IPS DF 4.7 (cell line): Measurements from ENCODE around the gene LHFPL6.
"Not testable (repeated sequence)": the region's sequence is repeated elsewhere in the genome, so short reads cannot be mapped to it uniquely, and the experiment has no call there.

ENCODE experiments used
- DNase-seq: peaks from one replicate; pipeline ENCODE4 v3.0.0-alpha.2; 2013; ENCODE audit warnings: low spot score; ENCODE audit errors: extremely low read depth

Gene LHFPL6

GRCh38 chr13:39353988-39354387, 249.0 kb downstream of the LHFPL6 start:
- no peak for DNase-seq

- DNase-seq, result no peak
Observed at GRCh38 chr13:39350461-39350881, 252.5 kb downstream of the LHFPL6 start.

GRCh38 chr13:39349391-39349960, 253.5 kb downstream of the LHFPL6 start:
- no peak for DNase-seq

- DNase-seq, result peak; percentile 69
Observed at GRCh38 chr13:39347926-39348901, 254.8 kb downstream of the LHFPL6 start.

GRCh38 chr13:39345982-39346381, 257.0 kb downstream of the LHFPL6 start:
- DNase-seq, result no peak

GRCh38 chr13:39341251-39341650, 261.7 kb downstream of the LHFPL6 start:
- DNase-seq, result no peak

- DNase-seq, result not testable (repeated sequence)
Observed at GRCh38 chr13:39338114-39338513, 264.9 kb downstream of the LHFPL6 start.

- DNase-seq, result no peak
Observed at GRCh38 chr13:39336937-39337336, 266.1 kb downstream of the LHFPL6 start.

GRCh38 chr13:39336207-39336606, 266.8 kb downstream of the LHFPL6 start:
- DNase-seq, result no peak

- no peak for DNase-seq
Observed at GRCh38 chr13:39335721-39336120, 267.3 kb downstream of the LHFPL6 start.

- DNase-seq, result no peak
Observed at GRCh38 chr13:39330504-39330903, 272.5 kb downstream of the LHFPL6 start.

GRCh38 chr13:39329182-39329639, 273.8 kb downstream of the LHFPL6 start:
- peak; percentile 62 for DNase-seq

GRCh38 chr13:39327172-39327479, 275.9 kb downstream of the LHFPL6 start:
- no peak for DNase-seq

GRCh38 chr13:39326469-39327171, 276.4 kb downstream of the LHFPL6 start:
- no peak for DNase-seq

GRCh38 chr13:39324806-39325311, 278.1 kb downstream of the LHFPL6 start:
- DNase-seq, result no peak

- no peak for DNase-seq
Observed at GRCh38 chr13:39322836-39323585, 280.0 kb downstream of the LHFPL6 start.

- no peak for DNase-seq
Observed at GRCh38 chr13:39321574-39321973, 281.4 kb downstream of the LHFPL6 start.

GRCh38 chr13:39318161-39318560, 284.8 kb downstream of the LHFPL6 start:
- no peak for DNase-seq

GRCh38 chr13:39317291-39317690, 285.7 kb downstream of the LHFPL6 start:
- DNase-seq, result no peak

- DNase-seq, result no peak
Observed at GRCh38 chr13:39315796-39316195, 287.2 kb downstream of the LHFPL6 start.

- DNase-seq, result no peak
Observed at GRCh38 chr13:39313721-39314120, 289.3 kb downstream of the LHFPL6 start.
